ENCODE measurements around the gene VARS2. TPM values are rescaled to one million over a fixed set of nuclear protein-coding genes. Genes with fewer than 3 reads are reported as not detected.

The VARS2 gene
- total RNA-seq, 1 donor from 2014 or later: 28.1 TPM

- H3K4me3 ChIP-seq (ENCODE audit: low read depth, low read length): peak overlapping the region; percentile 62
- DNase-seq (ENCODE audit: low read depth): no peak
- no peak for TF ChIP-seq CTCF (conservative IDR thresholded peaks at IDR 0.05; ENCODE audit: low read depth, low read length)
Observed at GRCh38 chr6:30885481-30885998, 28.5 kb upstream of the VARS2 start.

GRCh38 chr6:30885999-30886896 is 27.8 kb upstream of the VARS2 start:
- TF ChIP-seq CTCF (conservative IDR thresholded peaks at IDR 0.05; ENCODE audit: low read depth, low read length): no peak
- no peak for DNase-seq (ENCODE audit: low read depth)
- H3K4me3 ChIP-seq (ENCODE audit: low read depth, low read length): peak overlapping the region; percentile 62

DNA sequence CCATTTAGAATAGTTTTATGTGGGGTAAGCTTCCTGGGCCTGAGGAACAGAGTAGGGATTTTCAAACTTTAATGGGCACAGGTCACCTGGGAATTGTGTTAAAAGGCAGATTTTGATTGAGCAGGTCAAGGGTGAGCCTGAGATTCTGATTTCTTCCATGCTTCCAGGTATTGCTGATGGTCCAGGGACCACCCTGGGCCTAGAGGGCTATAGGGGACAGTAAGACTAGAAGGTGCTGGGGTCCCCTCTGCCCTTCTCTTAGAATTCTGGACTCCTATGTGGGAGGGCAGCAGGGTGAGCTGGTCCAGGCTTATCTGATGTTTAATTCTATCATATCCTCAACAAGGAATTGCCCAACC is 27.2 kb upstream of the VARS2 start:
- H3K4me3 ChIP-seq (ENCODE audit: low read depth, low read length): no peak overlapping the region
- no peak for TF ChIP-seq CTCF (conservative IDR thresholded peaks at IDR 0.05; ENCODE audit: low read depth, low read length)
- DNase-seq (ENCODE audit: low read depth): no peak

DNA sequence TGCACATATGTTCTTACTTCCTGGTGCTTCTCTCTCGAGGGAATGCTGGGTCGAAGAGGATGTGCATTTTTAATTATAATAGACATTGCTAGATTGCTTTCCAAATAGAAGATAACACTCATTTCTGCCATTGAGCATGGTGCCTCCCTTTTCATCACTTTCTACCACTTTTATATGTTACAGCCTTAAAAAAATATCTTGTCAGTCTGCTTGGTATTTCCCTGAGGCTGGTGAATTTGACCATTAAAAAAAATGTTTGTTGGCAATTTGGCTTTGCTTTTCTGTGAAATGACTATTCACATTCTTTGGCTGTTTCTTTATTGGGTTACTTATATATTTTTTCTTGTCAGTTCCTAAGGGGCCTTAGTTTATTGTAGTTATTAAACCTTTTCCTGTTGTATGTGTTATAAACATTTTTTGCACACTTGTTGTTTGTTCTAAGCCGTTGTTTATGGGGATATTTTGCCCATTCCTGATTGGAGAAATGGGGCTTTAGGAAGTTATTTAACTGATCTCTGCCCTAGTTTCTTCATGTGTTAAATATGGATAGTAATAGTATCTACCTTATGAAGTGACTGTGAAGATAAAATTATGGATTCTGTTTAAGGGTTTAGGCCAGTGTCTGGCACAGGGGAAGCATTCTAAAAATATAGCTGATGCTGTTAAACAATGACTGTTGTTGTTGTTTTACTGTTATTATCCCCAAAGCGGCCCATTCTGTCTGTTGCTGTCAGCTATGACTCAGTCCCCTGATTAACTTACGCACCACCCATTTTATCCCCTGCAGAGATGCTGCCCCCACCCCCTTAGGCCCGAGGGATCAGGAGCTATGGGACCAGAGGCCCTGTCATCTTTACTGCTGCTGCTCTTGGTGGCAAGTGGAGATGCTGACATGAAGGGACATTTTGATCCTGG is 25.9 kb upstream of the VARS2 start:
- DNase-seq (ENCODE audit: low read depth): no peak
- TF ChIP-seq CTCF (conservative IDR thresholded peaks at IDR 0.05; ENCODE audit: low read depth, low read length): no peak
- H3K4me3 ChIP-seq (ENCODE audit: low read depth, low read length): no peak overlapping the region

GRCh38 chr6:30888816-30889495 is 25.1 kb upstream of the VARS2 start:
- no peak for DNase-seq (ENCODE audit: low read depth)
- no peak overlapping the region for H3K4me3 ChIP-seq (ENCODE audit: low read depth, low read length)
- TF ChIP-seq CTCF (conservative IDR thresholded peaks at IDR 0.05; ENCODE audit: low read depth, low read length): no peak

GRCh38 chr6:30889496-30889885 is 24.5 kb upstream of the VARS2 start:
- no peak for TF ChIP-seq CTCF (conservative IDR thresholded peaks at IDR 0.05; ENCODE audit: low read depth, low read length)
- DNase-seq (ENCODE audit: low read depth): no peak
- no peak overlapping the region for H3K4me3 ChIP-seq (ENCODE audit: low read depth, low read length)
